HG02943 (cell line): ENCODE data around the gene GTF3C4.

Experiments used
- ATAC-seq: cut with Tn5 transposase; IDR thresholded peaks from one replicate; pipeline ENCODE4 v1.9.1; 2021; ENCODE audit warnings: mild to moderate bottlenecking, low read depth, moderate library complexity; ENCODE audit not compliant: unreplicated experiment

Gene GTF3C4

GRCh38 chr9:132730054-132731033, 60.1 kb downstream of the GTF3C4 start:
- no peak for ATAC-seq

GRCh38 chr9:132731230-132731629, 61.0 kb downstream of the GTF3C4 start:
- ATAC-seq, result no peak

GRCh38 chr9:132732326-132733259, 62.3 kb downstream of the GTF3C4 start:
- no peak for ATAC-seq

GRCh38 chr9:132733260-132733815, 63.1 kb downstream of the GTF3C4 start:
- ATAC-seq, result no peak

- no peak for ATAC-seq
Observed at GRCh38 chr9:132739710-132740310, 69.5 kb downstream of the GTF3C4 start.

- ATAC-seq, result no peak
Observed at GRCh38 chr9:132740526-132741309, 70.5 kb downstream of the GTF3C4 start.

GRCh38 chr9:132742821-132743311, 72.6 kb downstream of the GTF3C4 start:
- ATAC-seq, result no peak

GRCh38 chr9:132743931-132744479, 73.7 kb downstream of the GTF3C4 start:
- no peak for ATAC-seq
